Mammary epithelial cell (primary cell): ENCODE results near the gene CSRP3.

Source experiments
- CTCF ChIP-seq, 2 donors: IDR thresholded peaks in 1 of 2; conservative IDR thresholded peaks in 1 of 2; 2 replicates each; pipeline ENCODE4 v1.5.1; 2011 to 2012; ENCODE audit warnings: inconsistent platforms in 2 of 2, low read length in 2 of 2, mild to moderate bottlenecking in 2 of 2, control low read depth in 1 of 2, low read depth in 1 of 2; ENCODE audit not compliant: insufficient read depth in 1 of 2; ENCODE audit errors: extremely low read depth in 1 of 2
- EZH2 ChIP-seq: IDR thresholded peaks from 2 replicates; pipeline ENCODE4 v1.6.1; 2012; ENCODE audit warnings: low read length, inconsistent platforms, borderline replicate concordance

GRCh38 chr11:19225581-19225980 is 23.8 kb upstream of the CSRP3 start:
- TF ChIP-seq CTCF (conservative IDR thresholded peaks at IDR 0.05 in 1 of 2, IDR thresholded peaks at IDR 0.05 in 1 of 2; ENCODE audit: extremely low read depth in 1 of 2, insufficient read depth in 1 of 2, low read depth in 1 of 2, low read length in 2 of 2) (no peak), EZH2 (no peak)
